ENCODE data around the gene VSTM4. TPM values are rescaled to one million over a fixed set of nuclear protein-coding genes. Genes with fewer than 3 reads are reported as not detected.

VSTM4 gene
- total RNA-seq, 1 experiment from 2014 or later, result 0.29 TPM

GRCh38 chr10:49091450-49092210, 23.7 kb downstream of the VSTM4 start:
- no peak for DNase-seq (ENCODE audit: low spot score)

GRCh38 chr10:49090696-49091380, 24.5 kb downstream of the VSTM4 start:
- no peak for DNase-seq (ENCODE audit: low spot score)

- DNase-seq (ENCODE audit: low spot score), result no peak
Observed at GRCh38 chr10:49090189-49090575, 25.1 kb downstream of the VSTM4 start.

GRCh38 chr10:49089557-49090188, 25.6 kb downstream of the VSTM4 start:
- no peak for DNase-seq (ENCODE audit: low spot score)

- no peak for DNase-seq (ENCODE audit: low spot score)
Observed at GRCh38 chr10:49089152-49089551, 26.2 kb downstream of the VSTM4 start.

GRCh38 chr10:49086889-49087288, 28.4 kb downstream of the VSTM4 start:
- no peak for DNase-seq (ENCODE audit: low spot score)

- DNase-seq (ENCODE audit: low spot score), result no peak
Observed at GRCh38 chr10:49083261-49083660, 32.1 kb downstream of the VSTM4 start.

- no peak for DNase-seq (ENCODE audit: low spot score)
Observed at GRCh38 chr10:49082766-49083165, 32.6 kb downstream of the VSTM4 start.

- DNase-seq (ENCODE audit: low spot score), result no peak
Observed at GRCh38 chr10:49081547-49082275, 33.6 kb downstream of the VSTM4 start.

GRCh38 chr10:49080965-49081364, 34.4 kb downstream of the VSTM4 start:
- DNase-seq (ENCODE audit: low spot score), result no peak

- DNase-seq (ENCODE audit: low spot score), result no peak
Observed at GRCh38 chr10:49080071-49080470, 35.3 kb downstream of the VSTM4 start.

- no peak for DNase-seq (ENCODE audit: low spot score)
Observed at GRCh38 chr10:49079499-49079898, 35.8 kb downstream of the VSTM4 start.

GRCh38 chr10:49079072-49079471, 36.2 kb downstream of the VSTM4 start:
- DNase-seq (ENCODE audit: low spot score), result no peak

GRCh38 chr10:49078433-49078832, 36.9 kb downstream of the VSTM4 start:
- DNase-seq (ENCODE audit: low spot score), result no peak

GRCh38 chr10:49076741-49077521, 38.4 kb downstream of the VSTM4 start:
- DNase-seq (ENCODE audit: low spot score), result no peak

- no peak for DNase-seq (ENCODE audit: low spot score)
Observed at GRCh38 chr10:49076319-49076718, 39.0 kb downstream of the VSTM4 start.

- DNase-seq (ENCODE audit: low spot score), result no peak
Observed at GRCh38 chr10:49075743-49076142, 39.6 kb downstream of the VSTM4 start.

- no peak for DNase-seq (ENCODE audit: low spot score)
Observed at GRCh38 chr10:49074836-49075682, 40.3 kb downstream of the VSTM4 start.

GRCh38 chr10:49072166-49072885, 43.0 kb downstream of the VSTM4 start:
- no peak for DNase-seq (ENCODE audit: low spot score)

Measured in H4 (cell line).